ENCODE results near the gene CAPNS1.
A peak's percentile ranks its signal among the peaks of the same experiment; 100 is the strongest.

Gene CAPNS1

GRCh38 chr19:36103842-36104552 is 35.9 kb upstream of the CAPNS1 start:
- no peaks in the 10 kb centered on the region for H3K27me3 ChIP-seq (replicated peaks; ENCODE audit: control insufficient read depth, insufficient read depth, low read length)
- no peaks in the 10 kb centered on the region for H3K9me3 ChIP-seq (ENCODE audit: control insufficient read depth, low read length)
- no peak overlapping the region for H3K9ac ChIP-seq (ENCODE audit: low read length)
- H3K4me3 ChIP-seq (ENCODE audit: low read length), result no peak overlapping the region
- no peak for DNase-seq (ENCODE audit: low read depth)
- no peaks in the 10 kb centered on the region for H3K4me1 ChIP-seq (ENCODE audit: control insufficient read depth, insufficient read depth, low read length)
- H3K36me3 ChIP-seq (ENCODE audit: control insufficient read depth, insufficient read depth, low read length, severe bottlenecking), result no peaks in the 10 kb centered on the region

GRCh38 chr19:36106441-36106840 is 33.4 kb upstream of the CAPNS1 start:
- H3K36me3 ChIP-seq (ENCODE audit: control insufficient read depth, insufficient read depth, low read length, severe bottlenecking), result no peaks in the 10 kb centered on the region
- no peaks in the 10 kb centered on the region for H3K27me3 ChIP-seq (replicated peaks; ENCODE audit: control insufficient read depth, insufficient read depth, low read length)
- H3K9ac ChIP-seq (ENCODE audit: low read length), result no peak overlapping the region
- no peak overlapping the region for H3K4me3 ChIP-seq (ENCODE audit: low read length)
- no peaks in the 10 kb centered on the region for H3K4me1 ChIP-seq (ENCODE audit: control insufficient read depth, insufficient read depth, low read length)
- no peak for DNase-seq (ENCODE audit: low read depth)
- H3K9me3 ChIP-seq (ENCODE audit: control insufficient read depth, low read length), result no peaks in the 10 kb centered on the region

- Histone ChIP-seq H3K4me3 (ENCODE audit: low read length) (no peak overlapping the region), H3K27me3 (replicated peaks; ENCODE audit: control insufficient read depth, insufficient read depth, low read length) (no peaks in the 10 kb centered on the region), H3K9me3 (ENCODE audit: control insufficient read depth, low read length) (no peaks in the 10 kb centered on the region), H3K9ac (ENCODE audit: low read length) (no peak overlapping the region), H3K4me1 (ENCODE audit: control insufficient read depth, insufficient read depth, low read length) (no peaks in the 10 kb centered on the region), H3K36me3 (ENCODE audit: control insufficient read depth, insufficient read depth, low read length, severe bottlenecking) (no peaks in the 10 kb centered on the region)
- DNase-seq (ENCODE audit: low read depth), result no peak
Observed at GRCh38 chr19:36106991-36107390, 32.9 kb upstream of the CAPNS1 start.

GRCh38 chr19:36108684-36109083 is 31.2 kb upstream of the CAPNS1 start:
- no peak overlapping the region for H3K4me3 ChIP-seq (ENCODE audit: low read length)
- no peaks in the 10 kb centered on the region for H3K27me3 ChIP-seq (replicated peaks; ENCODE audit: control insufficient read depth, insufficient read depth, low read length)
- no peak overlapping the region for H3K9ac ChIP-seq (ENCODE audit: low read length)
- DNase-seq (ENCODE audit: low read depth), result no peak
- H3K36me3 ChIP-seq (ENCODE audit: control insufficient read depth, insufficient read depth, low read length, severe bottlenecking), result peaks cover 9% of the 10 kb centered on the region
- H3K9me3 ChIP-seq (ENCODE audit: control insufficient read depth, low read length), result no peaks in the 10 kb centered on the region
- peaks cover 3% of the 10 kb centered on the region for H3K4me1 ChIP-seq (ENCODE audit: control insufficient read depth, insufficient read depth, low read length)

- Histone ChIP-seq H3K9me3 (ENCODE audit: control insufficient read depth, low read length) (no peaks in the 10 kb centered on the region), H3K4me1 (ENCODE audit: control insufficient read depth, insufficient read depth, low read length) (peaks cover 9% of the 10 kb centered on the region), H3K9ac (ENCODE audit: low read length) (no peak within 1 kb of the TSS), H3K27me3 (replicated peaks; ENCODE audit: control insufficient read depth, insufficient read depth, low read length) (no peaks in the 10 kb centered on the region), H3K36me3 (ENCODE audit: control insufficient read depth, insufficient read depth, low read length, severe bottlenecking) (peaks cover 9% of the 10 kb centered on the region), H3K4me3 (ENCODE audit: low read length) (no peak within 1 kb of the TSS)
- no peak for DNase-seq (ENCODE audit: low read depth)
Observed at GRCh38 chr19:36110487-36111199, 29.2 kb upstream of the CAPNS1 start, which contains the start of gene OVOL3. OVOL3 (plus strand) TSS chr19:36111143; CDS start chr19:36111203, 60 bp downstream.

- Histone ChIP-seq H3K9me3 (ENCODE audit: control insufficient read depth, low read length) (no peaks in the 10 kb centered on the region), H3K4me1 (ENCODE audit: control insufficient read depth, insufficient read depth, low read length) (peaks cover 12% of the 10 kb centered on the region), H3K27me3 (replicated peaks; ENCODE audit: control insufficient read depth, insufficient read depth, low read length) (no peaks in the 10 kb centered on the region), H3K9ac (ENCODE audit: low read length) (no peak overlapping the region), H3K4me3 (ENCODE audit: low read length) (no peak overlapping the region), H3K36me3 (ENCODE audit: control insufficient read depth, insufficient read depth, low read length, severe bottlenecking) (peaks cover 9% of the 10 kb centered on the region)
- DNase-seq (ENCODE audit: low read depth), result no peak
Observed at GRCh38 chr19:36111200-36111539, 28.7 kb upstream of the CAPNS1 start.

- peaks cover 13% of the 10 kb centered on the region for H3K36me3 ChIP-seq (ENCODE audit: control insufficient read depth, insufficient read depth, low read length, severe bottlenecking)
- H3K9me3 ChIP-seq (ENCODE audit: control insufficient read depth, low read length), result no peaks in the 10 kb centered on the region
- H3K4me1 ChIP-seq (ENCODE audit: control insufficient read depth, insufficient read depth, low read length), result peaks cover 15% of the 10 kb centered on the region
- no peak overlapping the region for H3K4me3 ChIP-seq (ENCODE audit: low read length)
- no peak overlapping the region for H3K9ac ChIP-seq (ENCODE audit: low read length)
- H3K27me3 ChIP-seq (replicated peaks; ENCODE audit: control insufficient read depth, insufficient read depth, low read length), result no peaks in the 10 kb centered on the region
- no peak for DNase-seq (ENCODE audit: low read depth)
Observed at GRCh38 chr19:36112678-36113077, 27.2 kb upstream of the CAPNS1 start.

- peaks cover 19% of the 10 kb centered on the region for H3K36me3 ChIP-seq (ENCODE audit: control insufficient read depth, insufficient read depth, low read length, severe bottlenecking)
- DNase-seq (ENCODE audit: low read depth), result no peak
- no peaks in the 10 kb centered on the region for H3K9me3 ChIP-seq (ENCODE audit: control insufficient read depth, low read length)
- H3K4me3 ChIP-seq (ENCODE audit: low read length), result peak overlapping the region; percentile 85
- peak overlapping the region; percentile 91 for H3K9ac ChIP-seq (ENCODE audit: low read length)
- H3K4me1 ChIP-seq (ENCODE audit: control insufficient read depth, insufficient read depth, low read length), result peaks cover 15% of the 10 kb centered on the region
- H3K27me3 ChIP-seq (replicated peaks; ENCODE audit: control insufficient read depth, insufficient read depth, low read length), result no peaks in the 10 kb centered on the region
Observed at GRCh38 chr19:36113425-36113824, 26.4 kb upstream of the CAPNS1 start.

GRCh38 chr19:36113894-36114720 is 25.8 kb upstream of the CAPNS1 start:
- H3K4me3 ChIP-seq (ENCODE audit: low read length), result peak overlapping the region; percentile 85
- H3K4me1 ChIP-seq (ENCODE audit: control insufficient read depth, insufficient read depth, low read length), result peaks cover 15% of the 10 kb centered on the region
- DNase-seq (ENCODE audit: low read depth), result peak; percentile 56
- no peaks in the 10 kb centered on the region for H3K27me3 ChIP-seq (replicated peaks; ENCODE audit: control insufficient read depth, insufficient read depth, low read length)
- peak overlapping the region; percentile 91 for H3K9ac ChIP-seq (ENCODE audit: low read length)
- peaks cover 26% of the 10 kb centered on the region for H3K36me3 ChIP-seq (ENCODE audit: control insufficient read depth, insufficient read depth, low read length, severe bottlenecking)
- no peaks in the 10 kb centered on the region for H3K9me3 ChIP-seq (ENCODE audit: control insufficient read depth, low read length)

GRCh38 chr19:36114721-36115452 is 25.0 kb upstream of the CAPNS1 start, which contains the start of gene POLR2I:
POLR2I (minus strand) TSS chr19:36114875; CDS start chr19:36114856, 19 bp downstream.
- H3K4me3 ChIP-seq (ENCODE audit: low read length), result peak within 1 kb of the TSS; percentile 85

More at GRCh38 chr19:36114721-36115452, 25.0 kb upstream of the CAPNS1 start, which contains the start of gene POLR2I:
- DNase-seq (ENCODE audit: low read depth), result peak; percentile 100
- H3K27me3 ChIP-seq (replicated peaks; ENCODE audit: control insufficient read depth, insufficient read depth, low read length), result no peaks in the 10 kb centered on the region
- no peaks in the 10 kb centered on the region for H3K9me3 ChIP-seq (ENCODE audit: control insufficient read depth, low read length)
- H3K9ac ChIP-seq (ENCODE audit: low read length), result peak within 1 kb of the TSS; percentile 91
- peaks cover 28% of the 10 kb centered on the region for H3K36me3 ChIP-seq (ENCODE audit: control insufficient read depth, insufficient read depth, low read length, severe bottlenecking)
- peaks cover 15% of the 10 kb centered on the region for H3K4me1 ChIP-seq (ENCODE audit: control insufficient read depth, insufficient read depth, low read length)
